Stimulated activated CD4-positive, alpha-beta T cell treated with anti-CD3 and anti-CD28 coated beads, TNF-alpha, amount 100 ng/mL, for 48 hours (primary cell): ENCODE data around the gene CHPF.

Experiments used
- DNase-seq, 3 donors: peaks; one replicate each; pipeline ENCODE4 v3.0.0-alpha.2; 2020; ENCODE audit warnings: low read depth in 3 of 3

Gene CHPF

DNA sequence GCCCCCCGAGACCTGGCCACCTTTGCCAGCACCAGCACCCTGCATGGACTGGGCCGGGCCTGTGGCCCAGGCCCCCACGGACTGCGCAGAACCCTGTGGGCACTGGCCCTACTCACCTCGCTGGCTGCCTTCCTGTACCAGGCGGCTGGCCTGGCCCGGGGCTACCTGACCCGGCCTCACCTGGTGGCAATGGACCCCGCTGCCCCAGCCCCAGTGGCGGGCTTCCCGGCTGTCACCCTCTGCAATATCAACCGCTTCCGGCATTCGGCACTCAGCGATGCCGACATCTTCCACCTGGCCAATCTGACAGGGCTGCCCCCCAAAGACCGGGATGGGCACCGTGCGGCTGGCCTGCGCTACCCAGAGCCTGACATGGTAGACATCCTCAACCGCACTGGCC lies 28.8 kb downstream of the CHPF start:
- DNase-seq = no peak

GRCh38 chr2:219514196-219514761 lies 29.3 kb downstream of the CHPF start, which contains the start of gene ASIC4:
ASIC4 (plus strand) TSS chr2:219514482; CDS start chr2:219514725, 243 bp downstream.
- no peak for DNase-seq

DNA sequence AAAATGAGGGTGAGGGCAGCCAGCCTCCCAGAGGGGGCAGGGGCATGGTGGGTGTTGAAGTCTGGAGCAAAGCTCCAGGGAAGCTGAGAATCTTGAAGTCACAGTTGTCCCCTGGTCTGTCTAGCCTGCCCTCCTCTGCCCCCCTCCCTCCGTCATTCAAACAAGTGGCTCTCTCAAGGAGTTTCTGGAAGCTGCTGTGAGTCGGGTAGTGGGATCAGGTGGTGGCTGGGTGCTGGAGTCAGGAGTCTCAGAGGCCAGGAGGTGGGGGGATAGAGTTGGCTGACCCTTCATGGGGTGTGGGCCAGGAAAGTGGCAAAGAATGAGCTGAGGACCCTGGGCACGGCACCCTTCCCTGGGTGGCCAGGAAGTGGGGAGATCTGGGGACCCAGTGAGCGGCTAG lies 29.8 kb downstream of the CHPF start:
- no peak for DNase-seq

- DNase-seq = no peak
Observed at GRCh38 chr2:219512524-219513216, 30.9 kb downstream of the CHPF start.

DNA sequence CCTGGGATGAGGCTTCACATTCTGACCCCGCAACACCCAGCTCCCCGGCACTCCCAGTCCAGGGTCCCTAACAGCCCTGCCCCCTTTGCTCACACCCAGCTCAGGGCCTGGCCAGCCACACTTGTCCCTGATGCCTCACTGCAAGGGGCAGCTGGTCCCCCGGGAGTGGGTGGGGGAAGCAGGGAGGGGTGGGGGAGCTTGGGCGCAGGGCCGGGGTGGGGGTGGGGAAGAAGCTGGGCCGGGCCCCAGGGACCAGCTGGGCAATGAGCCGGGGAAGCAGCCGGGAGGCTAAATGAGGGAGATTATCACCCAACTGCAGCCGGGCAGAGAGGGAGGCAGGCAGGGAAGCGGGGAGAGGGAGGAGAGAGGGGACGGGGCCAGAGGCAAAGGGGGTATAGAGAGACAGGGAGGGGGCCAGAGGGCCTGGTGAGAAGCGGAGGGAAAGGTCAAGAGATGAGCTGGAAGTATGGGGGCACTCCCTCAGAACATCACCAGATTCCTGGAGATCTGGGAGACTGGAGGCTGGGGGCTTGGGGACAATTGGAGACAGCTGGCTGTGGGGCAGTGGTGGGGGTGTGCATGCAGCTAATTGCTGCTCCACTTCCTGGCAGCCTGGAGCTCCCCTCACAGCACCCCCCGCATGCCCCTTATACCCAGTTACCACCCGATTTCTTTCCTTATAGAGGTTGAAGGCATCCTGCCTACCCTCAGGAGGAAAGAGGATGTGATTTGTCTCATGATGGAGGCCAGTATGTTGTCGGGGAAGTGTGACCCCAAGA lies 31.9 kb downstream of the CHPF start:
- no peak for DNase-seq

DNA sequence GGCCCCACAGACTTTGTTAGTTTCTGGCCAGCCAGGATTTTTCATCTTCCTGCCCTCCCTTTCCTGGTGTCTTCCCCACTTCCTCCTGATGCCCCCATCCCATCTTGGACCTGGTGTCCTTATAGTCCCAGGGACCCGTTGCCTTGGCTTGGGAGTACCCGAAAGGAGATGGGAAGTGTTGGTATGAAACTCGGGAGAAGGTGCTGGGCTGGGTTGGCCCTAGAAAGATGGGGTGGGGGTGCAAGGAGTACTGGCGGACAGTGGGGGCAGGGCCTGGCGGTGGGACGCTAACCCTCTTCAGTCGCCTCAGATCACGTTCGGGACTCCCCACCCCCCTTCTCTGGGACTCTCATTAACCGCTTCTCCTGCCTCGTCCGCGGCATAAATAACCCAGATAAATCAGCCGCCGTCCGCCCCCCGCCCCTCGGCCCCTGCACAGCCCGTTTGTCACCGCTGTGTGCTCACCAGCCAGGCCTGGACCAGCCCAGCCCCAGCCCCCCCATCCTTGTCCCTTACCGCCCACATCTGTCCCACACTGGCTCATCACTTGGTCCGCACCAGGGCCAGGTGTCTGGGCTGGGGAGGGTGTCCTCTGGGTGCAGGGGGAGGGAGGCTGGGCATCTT lies 33.0 kb downstream of the CHPF start:
- no peak for DNase-seq

DNA sequence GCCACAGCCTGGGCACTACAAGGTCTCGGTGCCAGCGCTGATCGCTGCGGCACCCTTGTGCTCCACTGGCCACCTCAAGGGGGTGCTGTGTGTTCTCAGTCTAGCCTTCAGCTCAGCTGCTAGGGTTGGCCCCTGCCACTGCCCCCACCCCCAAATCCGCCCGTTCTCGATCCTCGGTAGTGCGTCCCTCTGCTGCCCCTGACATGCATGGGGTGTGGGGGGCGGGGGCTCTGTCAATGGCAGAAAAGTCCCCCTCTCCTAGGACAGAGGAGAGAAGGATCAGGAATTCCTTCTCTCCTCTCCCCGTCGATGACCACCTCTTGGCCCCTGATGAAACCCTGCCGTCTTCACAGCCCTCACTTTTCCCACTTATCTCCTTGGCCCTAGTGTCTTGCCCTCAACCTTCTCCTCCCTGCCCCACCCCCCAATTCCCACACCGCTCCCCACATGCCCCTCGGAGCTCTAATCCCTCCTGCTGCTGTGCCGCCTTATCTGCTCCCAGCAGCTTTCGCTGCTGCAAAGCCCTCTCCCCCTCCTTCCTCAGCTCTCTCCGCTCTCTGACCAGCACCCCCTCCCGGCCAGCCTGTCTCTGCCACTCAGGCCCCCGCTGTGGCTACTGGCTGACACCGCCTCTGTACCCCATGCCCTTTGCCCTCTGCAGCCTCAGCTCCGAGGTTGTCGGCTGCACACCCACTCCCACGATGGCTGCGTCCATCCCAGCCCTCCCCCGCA lies 33.7 kb downstream of the CHPF start:
- DNase-seq = peak; percentile 12 to 50 (median 16)

DNA sequence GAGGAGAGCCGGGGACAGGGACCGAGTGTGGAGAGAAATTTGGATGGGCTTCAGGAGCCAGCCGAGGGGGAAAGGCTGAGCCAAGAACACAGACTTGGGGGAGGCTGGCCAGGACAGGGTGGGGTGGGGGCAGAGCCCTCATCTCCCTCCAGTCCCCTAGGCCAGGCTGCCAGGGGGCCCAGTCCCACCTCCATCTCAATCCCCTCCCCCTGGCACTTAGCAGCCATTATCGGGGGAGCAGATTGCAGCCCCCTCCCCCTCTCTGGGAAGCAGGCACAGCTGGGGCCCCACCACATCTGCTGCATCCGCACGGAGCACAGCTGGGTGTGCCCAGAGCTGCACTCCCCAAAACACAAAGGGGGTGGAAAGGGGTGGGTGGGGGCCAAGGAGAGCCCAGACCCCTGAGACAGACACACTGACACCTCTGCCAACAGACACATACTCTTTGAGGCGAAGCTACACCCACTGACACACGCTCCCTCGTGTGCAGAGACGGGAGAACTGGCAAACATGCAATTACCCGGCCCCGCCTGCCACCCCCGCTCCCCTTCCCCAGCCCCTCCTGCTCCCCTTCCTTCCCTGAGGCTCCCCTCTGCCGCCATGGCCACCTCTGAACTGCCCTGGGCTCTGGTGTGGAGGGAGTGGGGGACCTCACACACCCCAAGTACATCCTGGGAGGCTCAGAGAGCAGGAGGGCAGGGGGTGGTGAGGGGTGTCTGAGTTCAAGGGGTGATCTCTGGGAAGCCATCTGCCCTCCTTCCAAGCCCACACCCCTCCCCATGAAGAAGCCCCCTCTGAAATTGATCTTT lies 34.4 kb downstream of the CHPF start:
- DNase-seq = no peak

- no peak for DNase-seq
Observed at GRCh38 chr2:219508444-219508734, 35.2 kb downstream of the CHPF start.

- no peak for DNase-seq
Observed at GRCh38 chr2:219507581-219508443, 35.8 kb downstream of the CHPF start.

DNA sequence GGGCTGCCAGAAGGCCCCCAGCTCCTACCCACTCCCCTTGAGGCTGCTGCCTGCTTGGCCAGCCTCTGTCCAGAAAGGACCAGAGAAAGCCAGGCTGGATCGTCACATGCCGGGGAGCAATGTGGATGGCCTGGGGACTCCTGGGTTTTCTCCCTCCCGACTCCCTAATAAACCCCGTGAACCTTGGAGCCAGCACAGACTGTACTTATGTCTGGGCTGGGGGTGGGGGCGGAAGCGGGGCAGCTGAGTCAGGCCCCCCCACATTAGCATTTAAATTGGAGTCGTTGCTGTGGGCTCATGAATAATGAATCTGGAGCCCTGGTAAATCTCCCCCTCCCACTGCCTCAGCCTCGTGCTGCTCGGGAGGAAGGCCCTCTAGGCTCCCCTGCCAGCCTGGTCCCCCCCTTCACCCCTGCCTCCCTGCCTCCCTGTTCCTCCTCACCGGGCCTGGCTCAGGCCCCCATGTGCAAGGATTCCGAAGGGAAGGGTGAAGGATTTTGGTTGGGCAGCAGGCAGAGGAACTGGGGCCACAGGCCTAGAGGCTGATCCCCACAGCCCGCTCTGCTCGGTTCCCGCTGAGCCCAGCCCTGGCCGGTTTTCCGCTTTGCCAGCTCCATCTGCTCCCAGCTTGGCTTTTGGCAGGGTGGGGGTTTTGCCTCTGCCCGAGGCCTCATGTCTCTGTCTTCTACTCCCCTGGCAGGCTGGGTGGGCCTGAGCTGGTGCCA lies 36.6 kb downstream of the CHPF start:
- no peak for DNase-seq

GRCh38 chr2:219506153-219506801 lies 37.3 kb downstream of the CHPF start:
- no peak for DNase-seq

- DNase-seq = no peak
Observed at GRCh38 chr2:219505585-219505984, 38.0 kb downstream of the CHPF start.

- DNase-seq = no peak
Observed at GRCh38 chr2:219502618-219503017, 41.0 kb downstream of the CHPF start.

- no peak for DNase-seq
Observed at GRCh38 chr2:219501849-219502248, 41.8 kb downstream of the CHPF start.

- DNase-seq = no peak
Observed at GRCh38 chr2:219500135-219500534, 43.5 kb downstream of the CHPF start.

- DNase-seq = no peak
Observed at GRCh38 chr2:219499555-219499954, 44.1 kb downstream of the CHPF start.

GRCh38 chr2:219499058-219499307 lies 44.6 kb downstream of the CHPF start:
- no peak for DNase-seq
